NCI-H82 treated with DMSO at 0.1 percent for 48 hours (cell line): Measurements from ENCODE around the gene HPSE2.

Source experiments
- DNase-seq: peaks from one replicate; lab custom pipeline; 2025; ENCODE audit not compliant: unreplicated experiment; lab: John Stamatoyannopoulos, UW

The HPSE2 gene

GRCh38 chr10:98696516-98696915 is 539.1 kb downstream of the HPSE2 start:
- peak; percentile 39 for DNase-seq

DNA sequence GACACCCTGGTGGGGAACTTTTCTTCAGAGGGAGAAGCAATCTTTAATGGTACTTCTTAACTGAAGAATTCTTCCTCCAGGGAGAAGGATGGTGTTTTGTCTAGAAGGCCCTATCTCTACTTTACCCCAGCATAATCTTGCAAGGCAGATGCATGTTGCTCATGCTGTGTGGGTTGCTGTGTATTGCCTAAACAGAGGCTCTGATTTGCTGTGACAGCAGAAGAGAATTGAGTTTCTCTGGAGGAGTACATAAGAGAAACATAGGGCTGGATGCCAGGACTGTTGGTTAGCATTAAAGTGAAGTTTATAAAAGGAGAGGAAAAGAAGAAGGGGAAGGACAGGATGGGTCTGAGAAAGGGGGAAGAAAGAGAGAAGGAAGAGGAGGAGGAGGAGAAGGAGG is 540.8 kb downstream of the HPSE2 start:
- DNase-seq: no peak

DNA sequence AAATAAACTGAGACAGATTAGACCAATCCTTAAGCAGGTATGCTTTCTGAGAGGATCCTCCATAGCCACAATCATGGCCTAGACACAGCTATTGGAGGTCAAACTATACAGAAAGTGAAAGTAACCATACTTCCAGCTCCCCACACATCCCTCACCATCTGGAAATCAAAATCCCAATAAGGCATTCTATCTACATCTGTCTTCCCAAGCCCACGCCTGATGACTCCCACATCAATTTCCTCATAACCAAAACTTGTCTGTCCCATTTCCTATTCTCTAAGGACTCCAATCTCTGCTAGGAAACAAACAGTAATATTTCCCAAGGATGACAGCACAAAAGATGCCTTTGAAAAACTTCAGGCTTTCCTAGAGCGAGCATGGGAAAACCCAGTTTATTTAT is 541.6 kb downstream of the HPSE2 start:
- no peak for DNase-seq

DNA sequence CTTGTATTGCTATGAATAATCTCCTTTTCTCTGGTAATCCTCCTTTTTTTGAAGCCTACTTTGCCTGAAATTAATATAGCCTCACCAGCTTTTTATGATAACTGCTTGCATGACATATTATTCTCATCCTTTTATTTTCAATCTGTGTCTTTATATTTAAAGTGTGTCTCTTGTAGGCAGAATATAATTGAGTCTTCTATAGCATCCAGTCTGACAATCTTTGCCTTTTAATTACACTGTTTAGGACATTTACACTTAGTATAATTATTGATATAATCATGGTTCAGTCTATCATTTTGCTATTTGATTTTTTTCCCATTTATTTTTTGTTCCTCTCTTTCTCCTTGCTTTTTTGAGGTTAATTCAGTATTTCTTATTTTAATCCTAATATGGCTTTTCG is 548.0 kb downstream of the HPSE2 start:
- DNase-seq: no peak

GRCh38 chr10:98684019-98684899 is 551.4 kb downstream of the HPSE2 start:
- no peak for DNase-seq

DNA sequence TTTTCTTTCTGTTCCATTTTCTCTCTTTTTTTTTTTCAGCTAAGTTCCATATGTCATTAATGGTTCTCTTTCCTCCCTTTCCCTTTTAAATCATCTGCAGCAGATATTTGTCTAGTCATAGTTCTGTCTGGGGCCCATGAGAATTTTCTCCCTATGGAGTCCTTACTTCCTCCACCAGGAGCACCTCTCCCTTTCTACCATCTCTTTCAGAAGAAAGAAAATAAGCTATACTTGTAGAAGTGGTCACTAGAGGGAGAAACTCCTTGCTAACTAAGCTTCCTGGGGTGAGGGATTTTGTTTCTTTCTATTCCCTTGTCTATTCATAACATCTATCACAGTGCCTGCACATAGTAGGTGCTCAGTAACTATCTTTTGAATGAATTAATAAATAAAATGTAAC is 558.8 kb downstream of the HPSE2 start:
- no peak for DNase-seq

DNA sequence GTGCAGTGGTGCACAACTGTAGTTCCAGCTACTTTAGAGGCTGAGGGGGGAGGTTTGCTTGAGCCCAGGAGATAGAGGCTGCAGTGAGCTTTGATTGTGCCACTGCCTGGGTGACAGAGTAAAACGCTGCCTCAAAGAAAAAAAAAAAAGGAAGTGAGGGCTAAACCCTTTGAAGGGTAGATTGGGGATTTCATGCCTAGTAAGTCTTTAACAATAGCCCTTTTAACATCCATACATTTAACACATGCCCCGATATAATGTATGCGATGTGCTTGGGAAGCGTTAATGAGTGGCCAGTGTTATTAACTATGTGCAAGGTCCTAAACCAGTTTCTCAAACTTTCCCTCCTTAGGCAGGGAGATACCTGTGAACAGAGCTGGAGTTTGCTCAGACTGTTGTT is 559.8 kb downstream of the HPSE2 start:
- DNase-seq: no peak

GRCh38 chr10:98673171-98673782 is 562.4 kb downstream of the HPSE2 start:
- no peak for DNase-seq

- no peak for DNase-seq
These were observed 568.6 kb downstream of the HPSE2 start for GRCh38 chr10:98667081-98667480.

DNA sequence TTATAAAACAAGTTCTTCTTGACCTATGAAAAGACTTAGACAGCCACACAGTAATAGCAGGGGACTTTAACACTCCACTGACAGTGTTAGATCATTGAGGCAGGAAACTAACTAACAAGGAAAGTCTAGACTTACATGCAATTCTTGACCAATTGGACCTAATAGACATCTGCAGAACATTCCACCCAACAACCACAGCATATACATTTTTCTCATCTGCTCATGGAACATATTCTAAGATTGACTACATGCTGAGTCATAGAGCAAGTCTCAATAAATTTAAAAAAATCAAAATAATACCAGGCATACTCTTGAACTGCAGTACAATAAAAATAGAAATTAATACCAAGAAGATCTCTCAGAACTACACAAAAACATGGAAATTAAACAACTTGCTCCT is 569.4 kb downstream of the HPSE2 start:
- DNase-seq: no peak

DNA sequence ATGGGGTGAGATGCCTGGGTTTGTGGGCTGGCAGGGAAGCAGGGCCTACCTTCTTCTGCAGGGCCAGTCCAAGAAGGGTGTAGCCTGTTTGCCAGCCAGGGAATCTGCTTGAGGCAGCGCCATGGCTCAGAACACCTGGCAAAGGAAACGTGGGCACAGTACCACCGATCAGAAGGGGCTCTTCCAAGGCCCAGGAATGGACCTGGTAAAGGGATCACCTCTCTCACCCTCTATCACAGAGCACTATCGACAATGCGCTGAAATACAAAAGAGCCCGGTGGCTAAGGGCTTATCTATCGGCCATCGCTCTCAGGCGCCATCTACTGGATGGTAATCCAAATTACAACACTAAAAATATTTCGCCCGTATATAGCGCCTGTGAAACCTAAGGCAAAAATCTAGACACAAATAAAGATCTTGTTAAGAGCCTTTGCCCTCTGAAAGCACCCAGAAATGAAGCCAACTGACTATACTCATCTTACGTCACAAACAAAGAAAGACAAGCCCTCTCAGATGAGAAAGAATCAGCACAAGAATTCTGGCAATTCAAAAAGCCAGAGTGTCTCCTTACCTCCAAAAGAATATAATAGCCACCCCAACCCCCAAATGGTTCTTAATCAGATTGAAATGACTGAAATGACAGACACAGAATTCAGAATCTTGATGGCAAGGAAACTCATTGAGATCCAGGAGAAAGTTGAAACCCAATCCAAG is 571.2 kb downstream of the HPSE2 start:
- no peak for DNase-seq

GRCh38 chr10:98659951-98660350 is 575.7 kb downstream of the HPSE2 start:
- no peak for DNase-seq

DNA sequence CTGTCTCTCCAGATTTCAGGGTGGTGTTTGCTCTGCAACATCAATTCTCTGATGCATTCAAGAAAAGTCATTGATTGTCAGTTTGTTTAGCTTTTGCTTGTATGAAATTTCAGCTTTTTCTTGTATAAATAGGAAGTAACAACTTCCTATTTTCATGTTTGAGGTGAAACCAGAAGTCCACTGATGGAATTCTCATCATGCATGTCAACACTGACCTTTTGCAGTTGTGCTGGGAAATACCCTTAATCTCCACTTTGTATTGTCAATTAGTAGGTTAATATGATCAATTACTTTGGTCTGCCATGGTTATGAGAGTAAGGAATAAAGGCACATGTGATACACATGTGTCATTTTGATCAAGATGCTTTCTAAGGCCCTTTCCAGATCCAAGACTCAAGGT is 580.2 kb downstream of the HPSE2 start:
- no peak for DNase-seq

DNA sequence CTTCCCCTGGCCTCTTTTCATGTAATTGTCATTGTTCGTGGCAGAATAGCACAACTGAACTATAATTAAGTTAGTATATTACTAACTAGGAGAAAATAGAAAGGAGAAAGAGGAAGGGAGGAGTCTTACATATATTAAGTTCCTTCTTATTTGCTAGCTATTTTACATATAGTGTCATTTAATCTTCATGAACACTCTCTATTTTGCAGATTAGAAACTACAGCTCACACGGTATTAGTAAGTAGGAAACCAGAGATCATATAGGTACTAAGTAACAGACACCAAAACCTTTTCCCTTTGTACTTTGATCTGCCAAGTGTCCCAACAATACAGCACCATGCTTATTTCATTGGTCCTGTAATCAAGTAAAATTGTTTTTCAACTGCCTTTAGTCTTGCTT is 586.5 kb downstream of the HPSE2 start:
- no peak for DNase-seq

- DNase-seq: no peak
These were observed 588.4 kb downstream of the HPSE2 start for GRCh38 chr10:98646998-98647917.

DNA sequence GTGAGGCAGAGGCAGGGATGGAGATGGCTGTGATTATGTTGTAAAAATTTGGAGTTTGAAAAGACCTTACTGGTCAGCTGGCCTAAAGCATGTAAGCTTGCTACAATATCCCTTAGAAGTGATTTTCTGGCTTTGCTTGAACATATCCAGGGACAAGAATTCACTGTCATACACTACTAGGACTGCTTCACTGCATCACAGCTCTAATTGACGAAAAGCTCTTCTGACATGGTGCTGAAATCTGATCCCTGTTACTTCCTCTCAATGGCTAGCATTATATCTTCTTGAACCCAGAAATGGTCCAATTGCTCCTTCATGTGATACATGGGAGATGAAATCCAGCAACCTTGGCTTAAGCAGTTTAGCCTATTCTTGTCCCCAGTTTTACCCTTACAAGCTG is 591.2 kb downstream of the HPSE2 start:
- no peak for DNase-seq

DNA sequence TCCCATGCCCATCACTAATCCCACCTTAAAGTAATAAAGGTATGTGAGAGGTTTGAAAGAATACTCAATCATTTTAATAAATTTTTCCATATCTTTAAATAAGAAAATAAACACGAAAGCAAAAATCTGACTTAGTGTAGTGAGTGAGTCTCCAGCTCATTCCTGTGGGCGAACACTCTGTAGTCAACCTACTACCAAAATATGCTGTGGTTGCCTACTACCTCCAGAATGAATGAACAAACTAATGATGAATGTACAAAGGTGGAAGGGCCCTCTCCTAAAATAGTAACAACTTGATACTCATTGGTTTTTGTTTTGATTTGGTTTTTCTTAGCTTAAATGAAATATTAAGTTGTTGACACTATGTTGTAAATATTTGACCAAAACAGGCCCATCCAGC is 593.4 kb downstream of the HPSE2 start:
- no peak for DNase-seq

DNA sequence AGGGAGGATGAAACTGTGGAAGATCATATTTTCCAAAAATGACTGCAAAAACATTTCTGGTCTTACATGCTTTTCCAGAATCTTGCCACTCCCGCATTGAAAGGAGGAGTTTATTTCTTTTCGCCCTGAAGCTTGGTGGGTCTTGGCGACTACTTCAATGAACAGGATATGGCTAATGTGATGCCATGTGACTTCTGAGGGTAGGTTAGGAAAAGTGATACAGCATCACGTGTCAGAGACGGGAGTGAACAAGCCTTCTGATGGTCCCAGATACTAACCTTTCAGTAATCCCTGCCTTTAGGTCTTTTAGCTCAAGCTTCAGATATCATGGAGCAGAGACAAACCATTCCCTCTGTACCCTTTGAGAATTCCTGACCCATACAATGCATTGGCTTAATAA is 596.7 kb downstream of the HPSE2 start:
- no peak for DNase-seq

DNA sequence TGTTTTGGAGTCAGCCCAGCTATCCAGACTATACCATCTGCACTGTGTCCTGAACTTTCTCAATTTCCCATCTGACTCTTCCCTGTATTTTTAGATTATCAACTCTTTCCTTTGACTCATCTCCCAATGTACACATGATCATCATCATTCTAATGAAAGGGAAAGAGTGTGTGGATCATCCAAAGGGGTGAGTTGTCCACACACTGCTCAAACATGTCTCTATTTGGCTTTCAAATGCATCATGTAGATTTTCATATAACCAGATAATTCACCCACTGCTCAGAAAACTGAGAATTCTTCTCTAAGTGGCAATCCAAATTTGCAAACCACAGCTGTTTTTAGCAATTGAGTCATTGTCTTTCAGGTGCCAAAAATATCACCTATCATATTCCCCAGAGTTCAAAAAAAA is 598.7 kb downstream of the HPSE2 start:
- DNase-seq: no peak

DNA sequence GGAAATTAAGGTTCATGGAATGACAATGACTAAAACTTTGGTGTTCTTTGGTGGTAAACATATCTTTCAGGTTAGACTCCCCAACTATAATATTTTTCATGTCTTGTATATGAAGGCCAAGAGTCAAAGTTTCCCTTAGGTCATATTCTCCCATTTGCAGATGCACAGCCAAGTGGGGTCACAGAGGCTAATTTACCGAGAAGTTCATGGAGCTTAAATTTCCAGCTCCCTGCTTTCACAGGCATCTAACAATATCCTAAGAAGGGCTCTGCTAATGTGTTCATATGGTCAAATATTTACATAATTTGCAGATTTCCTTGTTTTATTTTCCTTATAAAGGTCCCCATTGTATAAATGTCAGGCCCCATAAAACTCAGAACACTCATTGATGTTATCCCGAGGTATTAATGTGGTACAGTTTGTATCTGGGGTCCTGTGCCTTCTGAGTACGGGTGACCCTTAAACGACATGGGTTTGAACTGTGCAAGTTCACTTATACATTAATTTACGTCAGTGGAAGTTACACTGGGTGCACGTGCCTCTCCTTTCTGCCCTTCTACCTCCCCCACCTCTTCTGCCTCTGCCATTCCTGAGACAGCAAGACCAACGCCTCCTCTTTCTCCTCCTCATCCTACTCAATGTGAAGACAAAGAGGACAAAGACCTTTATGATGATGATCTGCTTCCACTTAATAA is 603.0 kb downstream of the HPSE2 start:
- no peak for DNase-seq
